ENCODE results near the gene HCN4. TPM values are rescaled to one million over a fixed set of nuclear protein-coding genes. Genes with fewer than 3 reads are reported as not detected.
A peak's percentile ranks its signal among the peaks of the same experiment; 100 is the strongest.

The HCN4 gene
- total RNA-seq, 1 donor from 2014 or later: 0.41 TPM

GRCh38 chr15:73323374-73323955, 45.3 kb downstream of the HCN4 start:
- TF ChIP-seq EZH2 (IDR thresholded peaks at IDR 0.05) (no peak), CTCF (IDR thresholded peaks at IDR 0.05) (no peak), EZH2phosphoT487 (IDR thresholded peaks at IDR 0.05) (no peak)
- no peak for DNase-seq (ENCODE audit: low spot score)
- H3K4me1 Mint-ChIP-seq: peaks cover 21% of the 10 kb centered on the region
- no peak overlapping the region for H3K4me3 Mint-ChIP-seq
- H3K27ac Mint-ChIP-seq: no peak overlapping the region
- H3K36me3 Mint-ChIP-seq: no peaks in the 10 kb centered on the region
- Histone ChIP-seq H3K9ac (no peak overlapping the region), H4K20me1 (ENCODE audit: low read depth) (no peaks in the 10 kb centered on the region), H3K4me1 (peaks cover 1% of the 10 kb centered on the region), H3K27me3 (no peaks in the 10 kb centered on the region), H3K36me3 (no peaks in the 10 kb centered on the region), H3K79me2 (ENCODE audit: low read depth) (no peaks in the 10 kb centered on the region), H3K27ac (no peak overlapping the region), H2AFZ (replicated peaks) (no peak overlapping the region), H3K9me3 (ENCODE audit: low read depth) (no peaks in the 10 kb centered on the region), H3K4me3 (no peak overlapping the region), H3K4me2 (no peak overlapping the region), H3F3A (ENCODE audit: low read depth) (peaks cover 2% of the 10 kb centered on the region)
- H3K9me3 Mint-ChIP-seq: no peaks in the 10 kb centered on the region
- peaks cover 3% of the 10 kb centered on the region for H3K27me3 Mint-ChIP-seq (ENCODE audit: insufficient read depth, low read depth)

GRCh38 chr15:73322665-73323373, 45.9 kb downstream of the HCN4 start:
- Histone ChIP-seq H4K20me1 (ENCODE audit: low read depth) (no peaks in the 10 kb centered on the region), H3K27me3 (no peaks in the 10 kb centered on the region), H3K79me2 (ENCODE audit: low read depth) (no peaks in the 10 kb centered on the region), H3K4me2 (no peak overlapping the region), H3K9ac (no peak overlapping the region), H3F3A (ENCODE audit: low read depth) (peaks cover 8% of the 10 kb centered on the region), H3K9me3 (ENCODE audit: low read depth) (no peaks in the 10 kb centered on the region), H3K27ac (no peak overlapping the region), H3K36me3 (no peaks in the 10 kb centered on the region), H3K4me1 (peaks cover 4% of the 10 kb centered on the region), H3K4me3 (no peak overlapping the region), H2AFZ (replicated peaks) (no peak overlapping the region)
- DNase-seq (ENCODE audit: low spot score): no peak
- TF ChIP-seq EZH2phosphoT487 (IDR thresholded peaks at IDR 0.05) (no peak), CTCF (IDR thresholded peaks at IDR 0.05) (no peak), EZH2 (IDR thresholded peaks at IDR 0.05) (no peak)
- Mint-ChIP-seq H3K9me3 (no peaks in the 10 kb centered on the region), H3K27me3 (ENCODE audit: insufficient read depth, low read depth) (peaks cover 4% of the 10 kb centered on the region), H3K4me3 (no peak overlapping the region), H3K27ac (no peak overlapping the region), H3K4me1 (peaks cover 23% of the 10 kb centered on the region), H3K36me3 (no peaks in the 10 kb centered on the region)

- peaks cover 29% of the 10 kb centered on the region for H3K4me1 Mint-ChIP-seq
- H3K4me2 ChIP-seq: no peak overlapping the region
- TF ChIP-seq EZH2phosphoT487 (IDR thresholded peaks at IDR 0.05) (no peak), CTCF (IDR thresholded peaks at IDR 0.05) (no peak), EZH2 (IDR thresholded peaks at IDR 0.05) (no peak)
- H3K27me3 ChIP-seq: no peaks in the 10 kb centered on the region
- no peaks in the 10 kb centered on the region for H3K79me2 ChIP-seq (ENCODE audit: low read depth)
- H3K9ac ChIP-seq: no peak overlapping the region
- H4K20me1 ChIP-seq (ENCODE audit: low read depth): no peaks in the 10 kb centered on the region
- H3K36me3 Mint-ChIP-seq: no peaks in the 10 kb centered on the region
- no peaks in the 10 kb centered on the region for H3K9me3 Mint-ChIP-seq
- peak; percentile 19 for DNase-seq (ENCODE audit: low spot score)
- H3K27ac ChIP-seq: no peak overlapping the region
- no peak overlapping the region for H3K4me3 Mint-ChIP-seq
- no peak overlapping the region for H2AFZ ChIP-seq (replicated peaks)
- H3K27ac Mint-ChIP-seq: peak overlapping the region; percentile 28
- H3K4me1 ChIP-seq: peaks cover 4% of the 10 kb centered on the region
- H3K36me3 ChIP-seq: no peaks in the 10 kb centered on the region
- H3K27me3 Mint-ChIP-seq (ENCODE audit: insufficient read depth, low read depth): peaks cover 6% of the 10 kb centered on the region
- H3K9me3 ChIP-seq (ENCODE audit: low read depth): no peaks in the 10 kb centered on the region
- peaks cover 10% of the 10 kb centered on the region for H3F3A ChIP-seq (ENCODE audit: low read depth)
- H3K4me3 ChIP-seq: no peak overlapping the region
Observed at GRCh38 chr15:73321496-73322450, 47.0 kb downstream of the HCN4 start.

Measured in neural progenitor cell (in vitro differentiated cells).